ENCODE results near the gene RBPMS2. TPM values are rescaled to one million over a fixed set of nuclear protein-coding genes. Genes with fewer than 3 reads are reported as not detected.

RBPMS2 gene
- total and polyA plus RNA-seq, 2 of the 8 experiments (the other 6 are each of a cell fraction or from before 2014, with no cell fraction given) = 55.8 to 238 TPM

GRCh38 chr15:64807051-64807749, 31.8 kb upstream of the RBPMS2 start (continued):
- no peak for TF ChIP-seq E2F6 (IDR thresholded peaks at IDR 0.05)
- no peak for TF ChIP-seq SAP30 (IDR thresholded peaks at IDR 0.05; ENCODE audit: insufficient read depth, insufficient replicate concordance, low read length)
- 0 out of 2 replicates have a peak, but pooled peaks have one; percentile 54 for TF ChIP-seq TAF1 (IDR thresholded peaks at IDR 0.05; ENCODE audit: low read depth, low read length)
- TF ChIP-seq NANOG (IDR thresholded peaks at IDR 0.05; ENCODE audit: insufficient read depth, low read depth, low read length, poor library complexity, severe bottlenecking) = no peak
- no peak for TF ChIP-seq BACH1 (IDR thresholded peaks at IDR 0.05; ENCODE audit: low read length)
- no peak for TF ChIP-seq CHD2 (IDR thresholded peaks at IDR 0.05; ENCODE audit: low read length)
- no peak for TF ChIP-seq CHD1 (IDR thresholded peaks at IDR 0.05; ENCODE audit: low read depth, low read length)
- TF ChIP-seq CTBP2 (IDR thresholded peaks at IDR 0.05; ENCODE audit: borderline replicate concordance, insufficient read depth, insufficient read length, low read length) = no peak
- no peak for TF ChIP-seq RFX5 (IDR thresholded peaks at IDR 0.05; ENCODE audit: borderline replicate concordance, low read depth, low read length)
- peak; percentile 56 for TF ChIP-seq ASH2L (IDR thresholded peaks at IDR 0.05; ENCODE audit: low read length)
- no peak for TF ChIP-seq FOSL1 (IDR thresholded peaks at IDR 0.05; ENCODE audit: insufficient read depth, low read depth, low read length)
- peak; percentile 39; the same call in 1 of the 2 replicates for TF ChIP-seq TBP (IDR thresholded peaks at IDR 0.05; ENCODE audit: low read depth, low read length)
- TF ChIP-seq BCL11A (IDR thresholded peaks at IDR 0.05; ENCODE audit: low read depth in 2 of 2, low read length in 2 of 2) = no peak
- no peak for TF ChIP-seq SP2 (IDR thresholded peaks at IDR 0.05; ENCODE audit: low read length)
- no peak for TF ChIP-seq EP300 (IDR thresholded peaks at IDR 0.05; ENCODE audit: borderline replicate concordance in 1 of 2, low read depth in 2 of 2, low read length in 2 of 2)
- TF ChIP-seq SRF (IDR thresholded peaks at IDR 0.05; ENCODE audit: low read depth, low read length) = peak; percentile 81

All from H1 (cell line).